ENCODE results near the gene C14orf132. TPM values are rescaled to one million over a fixed set of nuclear protein-coding genes. Genes with fewer than 3 reads are reported as not detected.

The C14orf132 gene
- total RNA-seq, 6 donors from 2014 or later = 36.7 to 64.6 (median 59.6) TPM

- H3K4me3 ChIP-seq = no peak overlapping the region
- H3K4me1 ChIP-seq = peaks cover 0 to 12% (median 2%) of the 10 kb centered on the region in 4 donors
- H3K27ac ChIP-seq = no peak overlapping the region
- no peaks in the 10 kb centered on the region for H3K9me3 ChIP-seq
- H3K36me3 ChIP-seq = peaks cover 0 to under 1% (median 0%) of the 10 kb centered on the region in 4 donors
- ATAC-seq (ENCODE audit: low FRiP score in 2 of 2) (no peak), DNase-seq (no peak)
- TF ChIP-seq POLR2AphosphoS5 (IDR thresholded peaks at IDR 0.05) = no peak
- TF ChIP-seq, protein P1, sequence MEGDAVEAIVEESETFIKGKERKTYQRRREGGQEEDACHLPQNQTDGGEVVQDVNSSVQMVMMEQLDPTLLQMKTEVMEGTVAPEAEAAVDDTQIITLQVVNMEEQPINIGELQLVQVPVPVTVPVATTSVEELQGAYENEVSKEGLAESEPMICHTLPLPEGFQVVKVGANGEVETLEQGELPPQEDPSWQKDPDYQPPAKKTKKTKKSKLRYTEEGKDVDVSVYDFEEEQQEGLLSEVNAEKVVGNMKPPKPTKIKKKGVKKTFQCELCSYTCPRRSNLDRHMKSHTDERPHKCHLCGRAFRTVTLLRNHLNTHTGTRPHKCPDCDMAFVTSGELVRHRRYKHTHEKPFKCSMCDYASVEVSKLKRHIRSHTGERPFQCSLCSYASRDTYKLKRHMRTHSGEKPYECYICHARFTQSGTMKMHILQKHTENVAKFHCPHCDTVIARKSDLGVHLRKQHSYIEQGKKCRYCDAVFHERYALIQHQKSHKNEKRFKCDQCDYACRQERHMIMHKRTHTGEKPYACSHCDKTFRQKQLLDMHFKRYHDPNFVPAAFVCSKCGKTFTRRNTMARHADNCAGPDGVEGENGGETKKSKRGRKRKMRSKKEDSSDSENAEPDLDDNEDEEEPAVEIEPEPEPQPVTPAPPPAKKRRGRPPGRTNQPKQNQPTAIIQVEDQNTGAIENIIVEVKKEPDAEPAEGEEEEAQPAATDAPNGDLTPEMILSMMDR (IDR thresholded peaks at IDR 0.05) = no peak
- TF ChIP-seq POLR2A (IDR thresholded peaks at IDR 0.05) = no peak
- no peak for TF ChIP-seq EP300 (IDR thresholded peaks at IDR 0.05)
- 91 to 96% methylated on average over 2 of the region's 2 CpGs for WGBS, 2 donors
- no peaks in the 10 kb centered on the region for H3K27me3 ChIP-seq
Measured at GRCh38 chr14:96046630-96047029, 7.5 kb downstream of the C14orf132 start.

GRCh38 chr14:96047101-96047500, 7.9 kb downstream of the C14orf132 start:
- Histone ChIP-seq H3K4me1 (peaks cover 0 to 8% (median 0%) of the 10 kb centered on the region in 4 donors), H3K27ac (no peak overlapping the region), H3K4me3 (no peak overlapping the region), H3K9me3 (no peaks in the 10 kb centered on the region), H3K27me3 (no peaks in the 10 kb centered on the region), H3K36me3 (peaks cover 0 to 5% (median under 1%) of the 10 kb centered on the region in 4 donors)
- ATAC-seq (ENCODE audit: low FRiP score in 2 of 2) = no peak
- TF ChIP-seq EP300 (IDR thresholded peaks at IDR 0.05) (no peak), POLR2AphosphoS5 (IDR thresholded peaks at IDR 0.05) (no peak), POLR2A (IDR thresholded peaks at IDR 0.05) (no peak)
- TF ChIP-seq, protein P1 (IDR thresholded peaks at IDR 0.05) = no peak
- DNase-seq = no peak

DNA sequence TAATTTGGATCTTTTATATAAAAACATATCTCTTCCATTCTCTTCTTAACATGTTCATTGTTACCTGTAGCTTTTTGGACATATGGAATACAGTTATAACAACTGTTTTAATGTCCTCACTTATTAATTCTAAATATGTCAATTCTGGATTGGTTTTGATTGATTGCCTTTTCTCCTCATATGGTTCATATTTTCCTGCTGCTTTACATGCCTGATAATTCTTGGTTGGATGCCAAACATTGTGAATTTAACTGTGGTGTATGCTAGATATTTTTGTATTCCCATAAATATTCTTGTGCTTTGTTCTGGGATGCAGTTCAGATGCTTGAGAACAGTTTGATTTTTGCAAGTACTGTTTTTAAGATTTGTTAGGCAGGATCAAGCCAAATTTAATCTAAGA, 10.8 kb downstream of the C14orf132 start:
- Histone ChIP-seq H3K9me3 (no peaks in the 10 kb centered on the region), H3K27ac (no peak overlapping the region), H3K36me3 (peaks cover 0 to 12% (median 5%) of the 10 kb centered on the region in 4 donors), H3K27me3 (no peaks in the 10 kb centered on the region), H3K4me1 (peaks cover 0 to 2% (median 0%) of the 10 kb centered on the region in 4 donors), H3K4me3 (no peak overlapping the region)
- TF ChIP-seq POLR2AphosphoS5 (IDR thresholded peaks at IDR 0.05) (no peak), POLR2A (IDR thresholded peaks at IDR 0.05) (no peak), EP300 (IDR thresholded peaks at IDR 0.05) (no peak)
- TF ChIP-seq, protein P1 (IDR thresholded peaks at IDR 0.05) = no peak
- no peak for ATAC-seq (ENCODE audit: low FRiP score in 2 of 2)
- DNase-seq = no peak

DNA sequence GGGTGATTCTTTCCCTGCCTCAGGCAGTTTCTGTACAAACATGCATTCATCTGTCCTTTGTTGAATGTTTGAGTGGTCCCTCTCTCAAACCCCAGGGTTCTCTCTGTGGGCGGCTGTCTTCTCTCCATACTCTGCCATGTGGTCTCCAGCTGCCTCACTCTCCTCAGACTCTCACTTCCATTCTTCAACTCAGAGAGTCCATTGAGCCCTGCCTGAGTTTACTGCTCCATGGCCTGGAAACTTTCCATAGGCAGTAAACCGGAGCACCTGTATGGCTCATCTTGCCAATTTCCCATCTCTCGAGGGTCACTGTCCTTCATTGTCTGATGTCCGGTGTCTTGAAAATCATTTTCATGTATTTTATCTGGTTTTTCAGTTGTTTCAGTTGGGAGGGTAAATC, 11.3 kb downstream of the C14orf132 start:
- peaks cover 0 to 12% (median 5%) of the 10 kb centered on the region in 4 donors for H3K36me3 ChIP-seq
- ATAC-seq (ENCODE audit: low FRiP score in 2 of 2) = no peak
- H3K4me1 ChIP-seq = peaks cover 0 to 4% (median 0%) of the 10 kb centered on the region in 4 donors
- no peaks in the 10 kb centered on the region for H3K9me3 ChIP-seq
- TF ChIP-seq POLR2AphosphoS5 (IDR thresholded peaks at IDR 0.05) (no peak), EP300 (IDR thresholded peaks at IDR 0.05) (no peak), POLR2A (IDR thresholded peaks at IDR 0.05) (no peak)
- TF ChIP-seq, protein P1 (IDR thresholded peaks at IDR 0.05) = no peak
- DNase-seq = no peak
- H3K27ac ChIP-seq = no peak overlapping the region
- 92 to 99% methylated on average over 4 of the region's 4 CpGs for WGBS, 2 donors
- no peak overlapping the region for H3K4me3 ChIP-seq
- no peaks in the 10 kb centered on the region for H3K27me3 ChIP-seq

GRCh38 chr14:96051231-96051630, 12.1 kb downstream of the C14orf132 start:
- Histone ChIP-seq H3K36me3 (peaks cover 0 to 12% (median 5%) of the 10 kb centered on the region in 4 donors), H3K9me3 (no peaks in the 10 kb centered on the region), H3K4me1 (peaks cover 0 to 4% (median 0%) of the 10 kb centered on the region in 4 donors), H3K27ac (no peak overlapping the region), H3K27me3 (no peaks in the 10 kb centered on the region), H3K4me3 (no peak overlapping the region)
- no peak for DNase-seq
- no peak for ATAC-seq (ENCODE audit: low FRiP score in 2 of 2)
- TF ChIP-seq EP300 (IDR thresholded peaks at IDR 0.05) = no peak
- no peak for TF ChIP-seq POLR2A (IDR thresholded peaks at IDR 0.05)
- TF ChIP-seq, protein P1 (IDR thresholded peaks at IDR 0.05) = no peak
- WGBS, 2 donors = 61 to 100% methylated on average over 1 to 3 of the region's 3 CpGs
